Hepatocyte (in vitro differentiated cells): Measurements from ENCODE around the gene PRSS57.

Experiments
- CTCF ChIP-seq: fragments of 200-600 bp; sonication (generic); IDR thresholded peaks from 2 replicates; pipeline ENCODE4 v1.5.1; 2016; ENCODE audit warnings: antibody characterized with exemption, mild to moderate bottlenecking; ENCODE audit not compliant: poor library complexity
- EZH2 ChIP-seq: fragments of 200-600 bp; sonication (generic); IDR thresholded peaks from 2 replicates; pipeline ENCODE4 v1.6.1; 2016; ENCODE audit warnings: antibody characterized with exemption, mild to moderate bottlenecking, borderline replicate concordance
- EZH2phosphoT487 ChIP-seq: fragments of 200-600 bp; sonication (generic); IDR thresholded peaks from one replicate; pipeline ENCODE4 v1.6.1; 2018; ENCODE audit warnings: antibody characterized with exemption, mild to moderate bottlenecking, low read depth, moderate library complexity; ENCODE audit not compliant: unreplicated experiment, severe bottlenecking

- TF ChIP-seq CTCF (no peak), EZH2 (no peak), EZH2phosphoT487 (no peak)
Measured at GRCh38 chr19:687569-688166, 7.6 kb downstream of the PRSS57 start.
